T-helper 1 cell treated with Interleukin-12 subunit alpha and Interleukin-12 subunit beta and Interleukin-4 antibody, amounts not matched to agents 30 μg/mL and 1 μg/mL, for 36 hours (primary cell): Measurements from ENCODE around the gene C18orf32.
"Not testable (repeated sequence)": the region's sequence is repeated elsewhere in the genome, so short reads cannot be mapped to it uniquely, and the experiment has no call there.

Source experiments
- H3K27ac Mint-ChIP-seq: one replicate; pipeline ENCODE4 v1.8.0; 2021; ENCODE audit warnings: mild to moderate bottlenecking, mixed read lengths
- H3K27me3 Mint-ChIP-seq: one replicate; pipeline ENCODE4 v1.8.0; 2021; ENCODE audit warnings: low read depth, mixed read lengths
- H3K36me3 Mint-ChIP-seq: one replicate; pipeline ENCODE4 v1.8.0; 2021; ENCODE audit warnings: low read depth, mixed read lengths
- H3K4me1 Mint-ChIP-seq: one replicate; pipeline ENCODE4 v1.8.0; 2021; ENCODE audit warnings: low read depth, mixed read lengths
- H3K4me3 Mint-ChIP-seq: one replicate; pipeline ENCODE4 v1.8.0; 2021; ENCODE audit warnings: mild to moderate bottlenecking, moderate library complexity, mixed read lengths
- H3K9me3 Mint-ChIP-seq: one replicate; pipeline ENCODE4 v1.8.0; 2021; ENCODE audit warnings: mixed read lengths

Gene C18orf32

GRCh38 chr18:49486953-49487710, at the start of gene C18orf32:
C18orf32 (minus strand) TSS chr18:49487234; CDS start chr18:49483748, 3,486 bp downstream.
- Mint-ChIP-seq H3K27me3 (no peaks in the 10 kb centered on the region), H3K4me3 (peak within 1 kb of the TSS; percentile 97), H3K9me3 (no peaks in the 10 kb centered on the region), H3K4me1 (peaks cover 50% of the 10 kb centered on the region), H3K27ac (peak within 1 kb of the TSS; percentile 97), H3K36me3 (peaks cover 58% of the 10 kb centered on the region)

- peaks cover 10% of the 10 kb centered on the region for H3K27me3 Mint-ChIP-seq
Measured at GRCh38 chr18:49534846-49535601, 48.0 kb upstream of the C18orf32 start.

GRCh38 chr18:49531678-49532153, 44.7 kb upstream of the C18orf32 start:
- Mint-ChIP-seq H3K27ac (no peak overlapping the region), H3K27me3 (peaks cover 22% of the 10 kb centered on the region), H3K4me3 (no peak overlapping the region), H3K4me1 (no peaks in the 10 kb centered on the region), H3K9me3 (no peaks in the 10 kb centered on the region), H3K36me3 (no peaks in the 10 kb centered on the region)

More at GRCh38 chr18:49534846-49535601, 48.0 kb upstream of the C18orf32 start:
- Mint-ChIP-seq H3K4me1 (no peaks in the 10 kb centered on the region), H3K4me3 (no peak overlapping the region), H3K9me3 (no peaks in the 10 kb centered on the region), H3K36me3 (no peaks in the 10 kb centered on the region), H3K27ac (no peak overlapping the region)

GRCh38 chr18:49529596-49529995, 42.6 kb upstream of the C18orf32 start:
- Mint-ChIP-seq H3K9me3 (no peaks in the 10 kb centered on the region), H3K27ac (no peak overlapping the region), H3K36me3 (no peaks in the 10 kb centered on the region), H3K4me1 (no peaks in the 10 kb centered on the region), H3K4me3 (no peak overlapping the region), H3K27me3 (peaks cover 13% of the 10 kb centered on the region)

- Mint-ChIP-seq H3K27me3 (peaks cover 19% of the 10 kb centered on the region), H3K4me1 (no peaks in the 10 kb centered on the region), H3K27ac (no peak overlapping the region)
Measured at GRCh38 chr18:49527631-49528327, 40.7 kb upstream of the C18orf32 start.

GRCh38 chr18:49525981-49526380, 38.9 kb upstream of the C18orf32 start:
- H3K9me3 Mint-ChIP-seq, result no peaks in the 10 kb centered on the region
- H3K36me3 Mint-ChIP-seq, result no peaks in the 10 kb centered on the region
- H3K4me1 Mint-ChIP-seq, result no peaks in the 10 kb centered on the region
- no peak overlapping the region for H3K4me3 Mint-ChIP-seq
- H3K27me3 Mint-ChIP-seq, result peaks cover 20% of the 10 kb centered on the region
- H3K27ac Mint-ChIP-seq, result no peak overlapping the region

More at GRCh38 chr18:49527631-49528327, 40.7 kb upstream of the C18orf32 start:
- Mint-ChIP-seq H3K36me3 (no peaks in the 10 kb centered on the region), H3K4me3 (no peak overlapping the region), H3K9me3 (no peaks in the 10 kb centered on the region)

GRCh38 chr18:49524951-49525350, 37.9 kb upstream of the C18orf32 start:
- Mint-ChIP-seq H3K9me3 (no peaks in the 10 kb centered on the region), H3K4me3 (no peak overlapping the region), H3K4me1 (no peaks in the 10 kb centered on the region), H3K36me3 (no peaks in the 10 kb centered on the region), H3K27me3 (peaks cover 23% of the 10 kb centered on the region), H3K27ac (no peak overlapping the region)

- no peaks in the 10 kb centered on the region for H3K4me1 Mint-ChIP-seq
- H3K9me3 Mint-ChIP-seq, result no peaks in the 10 kb centered on the region
- no peak overlapping the region for H3K27ac Mint-ChIP-seq
- no peak overlapping the region for H3K4me3 Mint-ChIP-seq
- H3K27me3 Mint-ChIP-seq, result peaks cover 23% of the 10 kb centered on the region
- no peaks in the 10 kb centered on the region for H3K36me3 Mint-ChIP-seq
Measured at GRCh38 chr18:49524349-49524748, 37.3 kb upstream of the C18orf32 start.

- H3K36me3 Mint-ChIP-seq, H3K27ac Mint-ChIP-seq, H3K4me3 Mint-ChIP-seq, H3K4me1 Mint-ChIP-seq, H3K9me3 Mint-ChIP-seq: not testable (repeated sequence)
- peaks cover 23% of the 10 kb centered on the region for H3K27me3 Mint-ChIP-seq
Measured at GRCh38 chr18:49523580-49524093, 36.6 kb upstream of the C18orf32 start.

GRCh38 chr18:49521216-49521835, 34.3 kb upstream of the C18orf32 start:
- H3K36me3 Mint-ChIP-seq, result no peaks in the 10 kb centered on the region
- H3K27me3 Mint-ChIP-seq, result peaks cover 10% of the 10 kb centered on the region
- no peak overlapping the region for H3K27ac Mint-ChIP-seq
- no peak overlapping the region for H3K4me3 Mint-ChIP-seq
- H3K9me3 Mint-ChIP-seq, result no peaks in the 10 kb centered on the region
- no peaks in the 10 kb centered on the region for H3K4me1 Mint-ChIP-seq

GRCh38 chr18:49520661-49521145, 33.7 kb upstream of the C18orf32 start:
- H3K27ac Mint-ChIP-seq, result no peak overlapping the region
- H3K4me3 Mint-ChIP-seq, result no peak overlapping the region
- no peaks in the 10 kb centered on the region for H3K36me3 Mint-ChIP-seq

GRCh38 chr18:49519101-49519971, 32.3 kb upstream of the C18orf32 start:
- Mint-ChIP-seq H3K36me3 (no peaks in the 10 kb centered on the region), H3K4me3 (no peak overlapping the region), H3K9me3 (no peaks in the 10 kb centered on the region), H3K27me3 (peaks cover 7% of the 10 kb centered on the region), H3K27ac (no peak overlapping the region), H3K4me1 (no peaks in the 10 kb centered on the region)

More at GRCh38 chr18:49520661-49521145, 33.7 kb upstream of the C18orf32 start:
- Mint-ChIP-seq H3K4me1 (no peaks in the 10 kb centered on the region), H3K9me3 (no peaks in the 10 kb centered on the region), H3K27me3 (peaks cover 10% of the 10 kb centered on the region)

GRCh38 chr18:49517483-49517882, 30.4 kb upstream of the C18orf32 start:
- no peaks in the 10 kb centered on the region for H3K36me3 Mint-ChIP-seq
- H3K9me3 Mint-ChIP-seq, result no peaks in the 10 kb centered on the region
- no peak overlapping the region for H3K4me3 Mint-ChIP-seq
- peaks cover 3% of the 10 kb centered on the region for H3K27me3 Mint-ChIP-seq
- no peak overlapping the region for H3K27ac Mint-ChIP-seq
- H3K4me1 Mint-ChIP-seq, result no peaks in the 10 kb centered on the region
